Endothelial cell (in vitro differentiated cells): ENCODE data around the gene OXT. TPM values are rescaled to one million over a fixed set of nuclear protein-coding genes. Genes with fewer than 3 reads are reported as not detected.
A peak's percentile ranks its signal among the peaks of the same experiment; 100 is the strongest.

ENCODE experiments used
- DNase-seq: peaks from one replicate; pipeline ENCODE4 v3.0.0; 2021; ENCODE audit warnings: low spot score
- H3K27ac Mint-ChIP-seq: one replicate; pipeline ENCODE4 v1.8.0; 2021; ENCODE audit warnings: mixed read lengths, inconsistent platforms; ENCODE audit not compliant: unreplicated experiment
- H3K27me3 Mint-ChIP-seq: one replicate; pipeline ENCODE4 v1.8.0; 2021; ENCODE audit warnings: mild to moderate bottlenecking, moderate library complexity, mixed read lengths, inconsistent platforms; ENCODE audit not compliant: unreplicated experiment
- H3K36me3 Mint-ChIP-seq: one replicate; pipeline ENCODE4 v1.8.0; 2021; ENCODE audit warnings: mild to moderate bottlenecking, low read depth, mixed read lengths, inconsistent platforms; ENCODE audit not compliant: unreplicated experiment
- H3K4me1 Mint-ChIP-seq: one replicate; pipeline ENCODE4 v1.8.0; 2021; ENCODE audit warnings: mild to moderate bottlenecking, mixed read lengths, inconsistent platforms; ENCODE audit not compliant: unreplicated experiment
- H3K4me3 Mint-ChIP-seq: one replicate; pipeline ENCODE4 v1.8.0; 2021; ENCODE audit warnings: mild to moderate bottlenecking, mixed read lengths, inconsistent platforms; ENCODE audit not compliant: unreplicated experiment
- H3K9me3 Mint-ChIP-seq: one replicate; pipeline ENCODE4 v1.8.0; 2021; ENCODE audit warnings: mixed read lengths, inconsistent platforms; ENCODE audit not compliant: unreplicated experiment
- CTCF ChIP-seq: fragments of 200-600 bp; sonication (generic); IDR thresholded peaks from one replicate; pipeline ENCODE4 v1.5.0; 2021; ENCODE audit warnings: antibody characterized with exemption; ENCODE audit not compliant: unreplicated experiment
- total RNA-seq: library from RNA; stranded (reverse); fragmentation: NEBNext Ultra II Directional; extraction: Animal tissue kit (Norgen Biotek cat#: 25700); gene quantifications from one replicate; pipeline ENCODE4 v1.2.1, GENCODE V29; 2021; ENCODE audit not compliant: unreplicated experiment

Gene OXT
- total RNA-seq, 1 donor from 2014 or later: not detected

GRCh38 chr20:3085571-3086072 is 14.2 kb downstream of the OXT start:
- TF ChIP-seq CTCF: no peak
- H3K27me3 Mint-ChIP-seq: peaks cover 13% of the 10 kb centered on the region
- no peaks in the 10 kb centered on the region for H3K36me3 Mint-ChIP-seq
- H3K27ac Mint-ChIP-seq: no peak overlapping the region
- no peak overlapping the region for H3K4me3 Mint-ChIP-seq
- no peaks in the 10 kb centered on the region for H3K9me3 Mint-ChIP-seq
- no peak for DNase-seq
- no peaks in the 10 kb centered on the region for H3K4me1 Mint-ChIP-seq

- peaks cover 2% of the 10 kb centered on the region for H3K4me1 Mint-ChIP-seq
- H3K27ac Mint-ChIP-seq: no peak overlapping the region
- H3K36me3 Mint-ChIP-seq: peaks cover 3% of the 10 kb centered on the region
- no peak for DNase-seq
- H3K4me3 Mint-ChIP-seq: no peak overlapping the region
- H3K27me3 Mint-ChIP-seq: peaks cover 6% of the 10 kb centered on the region
- no peak for TF ChIP-seq CTCF
- no peaks in the 10 kb centered on the region for H3K9me3 Mint-ChIP-seq
These were observed 16.6 kb downstream of the OXT start for GRCh38 chr20:3088031-3088430.

GRCh38 chr20:3090565-3090964 is 19.1 kb downstream of the OXT start:
- H3K27ac Mint-ChIP-seq: no peak overlapping the region
- peaks cover 5% of the 10 kb centered on the region for H3K4me1 Mint-ChIP-seq
- no peak overlapping the region for H3K4me3 Mint-ChIP-seq
- DNase-seq: no peak
- H3K36me3 Mint-ChIP-seq: peaks cover 3% of the 10 kb centered on the region
- no peak for TF ChIP-seq CTCF
- H3K9me3 Mint-ChIP-seq: no peaks in the 10 kb centered on the region
- peaks cover 3% of the 10 kb centered on the region for H3K27me3 Mint-ChIP-seq

GRCh38 chr20:3092611-3093379 is 21.4 kb downstream of the OXT start:
- DNase-seq: no peak
- Mint-ChIP-seq H3K36me3 (peaks cover 3% of the 10 kb centered on the region), H3K27ac (peak overlapping the region; percentile 48), H3K27me3 (peaks cover 3% of the 10 kb centered on the region), H3K4me1 (peaks cover 5% of the 10 kb centered on the region), H3K9me3 (no peaks in the 10 kb centered on the region), H3K4me3 (peak overlapping the region; percentile 87)
- TF ChIP-seq CTCF: no peak

- DNase-seq: no peak
- no peak overlapping the region for H3K27ac Mint-ChIP-seq
- H3K36me3 Mint-ChIP-seq: peaks cover 3% of the 10 kb centered on the region
- H3K4me3 Mint-ChIP-seq: no peak overlapping the region
- H3K4me1 Mint-ChIP-seq: peaks cover 5% of the 10 kb centered on the region
- no peaks in the 10 kb centered on the region for H3K9me3 Mint-ChIP-seq
- peaks cover 3% of the 10 kb centered on the region for H3K27me3 Mint-ChIP-seq
- no peak for TF ChIP-seq CTCF
These were observed 22.5 kb downstream of the OXT start for GRCh38 chr20:3093861-3094361.
